NCI-H748 (cell line): ENCODE results near the gene CALHM6.
"Not testable (repeated sequence)": the region's sequence is repeated elsewhere in the genome, so short reads cannot be mapped to it uniquely, and the experiment has no call there.

ENCODE experiments used
- DNase-seq: peaks from one replicate; lab custom pipeline; 2025; ENCODE audit not compliant: unreplicated experiment; lab: John Stamatoyannopoulos, UW

Gene CALHM6

GRCh38 chr6:116475141-116475540 lies 14.0 kb downstream of the CALHM6 start:
- no peak for DNase-seq

- DNase-seq, result no peak
Measured at GRCh38 chr6:116476002-116476678, 15.0 kb downstream of the CALHM6 start.

GRCh38 chr6:116482780-116483179 lies 21.6 kb downstream of the CALHM6 start:
- no peak for DNase-seq

GRCh38 chr6:116483616-116484015 lies 22.4 kb downstream of the CALHM6 start:
- no peak for DNase-seq

GRCh38 chr6:116485559-116486184 lies 24.5 kb downstream of the CALHM6 start:
- DNase-seq, result no peak

- no peak for DNase-seq
Measured at GRCh38 chr6:116491610-116492330, 30.6 kb downstream of the CALHM6 start.

GRCh38 chr6:116492331-116493067 lies 31.3 kb downstream of the CALHM6 start:
- DNase-seq, result no peak

GRCh38 chr6:116495161-116495560 lies 34.0 kb downstream of the CALHM6 start:
- not testable (repeated sequence) for DNase-seq

GRCh38 chr6:116497113-116497676 lies 36.0 kb downstream of the CALHM6 start:
- DNase-seq, result no peak

GRCh38 chr6:116500969-116501433 lies 39.8 kb downstream of the CALHM6 start:
- DNase-seq, result peak; percentile 8

- DNase-seq, result no peak
Measured at GRCh38 chr6:116507324-116507723, 46.1 kb downstream of the CALHM6 start.

GRCh38 chr6:116508527-116508926 lies 47.4 kb downstream of the CALHM6 start:
- DNase-seq, result no peak

- peak; percentile 32 for DNase-seq
Measured at GRCh38 chr6:116511424-116512110, 50.4 kb downstream of the CALHM6 start, which contains the start of gene CALHM5. TSS of gene CALHM5 (plus strand) at chr6:116511639. CDS start at chr6:116511697, 58 bp downstream.

GRCh38 chr6:116512111-116512559 lies 51.0 kb downstream of the CALHM6 start:
- no peak for DNase-seq

- DNase-seq, result no peak
Measured at GRCh38 chr6:116512734-116513133, 51.6 kb downstream of the CALHM6 start.
